HG03135 (cell line): ENCODE measurements around the gene LDLRAD3.

Source experiments
- ATAC-seq: cut with Tn5 transposase; IDR thresholded peaks from one replicate; pipeline ENCODE4 v1.9.1; 2021; ENCODE audit warnings: mild to moderate bottlenecking, moderate library complexity; ENCODE audit not compliant: unreplicated experiment

The LDLRAD3 gene

GRCh38 chr11:36071917-36072500, 128.1 kb downstream of the LDLRAD3 start:
- ATAC-seq: no peak

GRCh38 chr11:36073411-36074203, 129.7 kb downstream of the LDLRAD3 start:
- no peak for ATAC-seq

DNA sequence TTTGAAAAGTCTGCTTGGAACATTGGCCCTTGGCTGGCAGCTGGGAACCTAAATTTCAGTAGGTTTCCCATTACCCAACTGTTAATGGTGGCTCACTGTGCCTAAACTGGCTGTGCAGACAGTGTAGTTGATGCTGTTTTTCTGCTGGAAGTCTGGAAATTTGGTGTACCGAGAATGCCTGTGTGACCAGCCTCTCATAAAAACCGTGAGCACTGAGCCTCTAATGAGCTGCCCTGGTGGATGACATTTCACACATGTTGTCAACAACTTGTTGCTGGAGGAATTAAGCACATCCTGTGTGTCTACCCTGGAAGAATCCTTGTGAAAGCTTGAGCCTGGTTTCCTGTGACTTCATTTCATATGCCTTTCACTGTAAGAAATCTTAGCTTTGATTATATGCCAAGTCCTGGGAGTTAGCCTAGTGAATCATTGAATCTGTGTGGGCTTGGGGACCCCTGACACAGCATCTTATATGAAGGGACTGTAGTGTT, 131.1 kb downstream of the LDLRAD3 start:
- no peak for ATAC-seq

GRCh38 chr11:36077368-36077767, 133.5 kb downstream of the LDLRAD3 start:
- ATAC-seq: no peak

DNA sequence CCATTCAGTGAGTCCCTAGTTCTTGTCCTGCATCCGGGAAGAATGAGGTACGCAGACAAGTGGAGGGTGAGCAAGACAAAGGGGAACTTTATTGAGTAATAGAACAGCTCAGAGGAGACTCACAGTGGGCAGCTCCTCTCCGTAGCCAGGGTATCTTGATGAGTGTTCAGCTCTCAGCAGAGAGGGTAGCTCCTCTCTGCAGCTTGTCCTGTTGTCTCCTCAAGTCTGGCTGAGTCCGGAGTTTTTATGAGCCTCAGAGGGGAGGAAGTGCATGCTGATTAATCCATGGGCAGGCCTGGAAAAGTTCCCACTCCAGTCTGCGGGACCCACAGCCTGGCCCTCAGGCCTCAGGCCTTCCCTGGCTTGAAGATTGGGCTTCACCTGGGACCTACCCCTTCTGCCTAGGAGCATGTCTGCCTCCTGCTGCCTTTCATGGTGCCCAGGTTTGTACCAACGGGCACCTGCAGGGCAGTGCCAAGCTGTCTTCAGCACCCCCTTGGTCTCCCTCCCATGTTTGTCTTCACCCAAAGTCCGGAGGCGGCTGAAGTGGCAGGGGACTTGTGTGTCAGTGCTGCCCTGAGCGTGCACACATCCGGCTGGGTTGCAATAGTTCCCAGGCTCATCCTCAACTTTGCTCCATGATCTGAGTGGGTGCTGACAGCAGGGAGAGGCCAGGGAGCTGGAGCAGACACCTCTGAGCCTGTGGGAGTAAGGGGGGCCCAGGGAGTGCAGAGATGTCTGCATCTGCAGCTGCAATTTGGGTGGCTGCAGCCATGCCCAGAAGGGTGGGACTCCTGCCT, 134.2 kb downstream of the LDLRAD3 start:
- no peak for ATAC-seq

DNA sequence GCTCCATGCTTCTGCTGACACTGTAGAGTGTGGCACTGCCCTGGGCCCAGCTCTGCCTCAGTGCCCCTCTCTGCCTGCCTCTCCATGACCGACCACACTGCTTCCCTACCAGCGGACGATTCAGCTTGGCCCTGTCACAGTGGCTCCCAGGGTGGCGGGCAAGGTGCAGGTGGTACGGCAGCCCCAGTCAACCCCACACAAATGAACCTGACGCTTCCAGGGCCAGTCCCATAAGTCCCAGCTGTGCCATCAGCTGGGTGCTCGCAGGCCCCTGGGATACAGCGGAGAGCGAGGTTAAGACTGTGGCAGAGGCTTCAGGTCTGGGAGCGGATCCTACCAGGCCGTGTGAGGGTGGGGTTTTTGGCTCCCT, 134.8 kb downstream of the LDLRAD3 start:
- no peak for ATAC-seq

DNA sequence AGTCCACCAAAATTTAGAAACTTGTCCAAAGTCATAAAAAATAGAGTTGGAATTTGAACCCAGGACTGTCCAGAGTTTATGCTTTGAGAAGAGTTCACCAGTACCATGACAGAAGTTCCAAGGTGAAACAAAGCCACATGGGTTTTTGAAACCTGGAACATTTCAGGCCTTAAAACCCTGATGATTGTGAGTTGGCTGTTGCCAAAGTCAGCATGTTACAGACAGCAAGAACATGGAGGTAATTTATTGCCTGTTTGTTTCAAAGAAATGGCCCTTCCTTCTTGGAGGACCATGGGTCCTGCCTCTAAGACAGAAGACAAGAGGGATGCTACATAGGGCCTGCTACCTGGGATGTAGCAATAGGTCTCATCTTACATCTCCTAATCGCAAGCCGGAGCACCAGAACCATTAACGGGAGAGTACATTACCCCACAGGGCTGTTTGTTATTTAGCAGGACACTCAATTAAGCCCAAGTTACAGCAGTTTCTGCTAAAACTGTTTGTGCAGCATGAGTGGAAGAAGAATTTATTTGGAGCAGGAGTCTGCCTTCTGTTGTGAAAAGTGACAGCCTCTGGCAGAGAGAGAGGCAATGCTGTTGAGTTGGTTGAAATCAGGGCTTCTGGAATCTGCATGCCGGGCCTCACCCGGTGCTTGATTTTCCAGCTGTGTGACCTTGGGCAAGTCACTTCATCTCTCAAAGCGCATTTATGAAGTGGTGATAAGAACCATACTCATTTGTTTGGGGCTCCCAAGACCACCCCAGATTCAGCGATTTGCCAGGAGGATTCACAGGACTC, 136.2 kb downstream of the LDLRAD3 start:
- ATAC-seq: no peak

GRCh38 chr11:36081274-36081945, 137.5 kb downstream of the LDLRAD3 start:
- no peak for ATAC-seq

DNA sequence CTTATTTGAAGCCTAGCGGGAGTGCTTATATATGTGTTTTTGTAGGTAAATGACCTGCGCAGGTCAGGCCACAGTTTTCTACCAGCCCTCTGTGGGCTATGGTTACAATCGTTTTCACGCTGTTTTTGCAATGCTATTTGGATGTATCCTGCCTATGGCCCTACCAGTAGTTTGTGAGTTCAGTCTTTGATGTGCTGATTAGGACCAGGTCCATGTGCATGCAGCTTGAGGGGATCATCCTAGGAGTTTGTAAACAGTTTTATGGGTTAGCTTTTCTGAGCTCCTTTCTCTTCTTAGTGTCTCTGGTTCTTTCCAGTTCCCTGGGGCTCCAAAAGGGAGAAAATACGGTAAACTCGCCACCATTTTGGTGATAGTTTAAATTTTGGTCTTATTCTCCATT, 142.5 kb downstream of the LDLRAD3 start:
- ATAC-seq: no peak

DNA sequence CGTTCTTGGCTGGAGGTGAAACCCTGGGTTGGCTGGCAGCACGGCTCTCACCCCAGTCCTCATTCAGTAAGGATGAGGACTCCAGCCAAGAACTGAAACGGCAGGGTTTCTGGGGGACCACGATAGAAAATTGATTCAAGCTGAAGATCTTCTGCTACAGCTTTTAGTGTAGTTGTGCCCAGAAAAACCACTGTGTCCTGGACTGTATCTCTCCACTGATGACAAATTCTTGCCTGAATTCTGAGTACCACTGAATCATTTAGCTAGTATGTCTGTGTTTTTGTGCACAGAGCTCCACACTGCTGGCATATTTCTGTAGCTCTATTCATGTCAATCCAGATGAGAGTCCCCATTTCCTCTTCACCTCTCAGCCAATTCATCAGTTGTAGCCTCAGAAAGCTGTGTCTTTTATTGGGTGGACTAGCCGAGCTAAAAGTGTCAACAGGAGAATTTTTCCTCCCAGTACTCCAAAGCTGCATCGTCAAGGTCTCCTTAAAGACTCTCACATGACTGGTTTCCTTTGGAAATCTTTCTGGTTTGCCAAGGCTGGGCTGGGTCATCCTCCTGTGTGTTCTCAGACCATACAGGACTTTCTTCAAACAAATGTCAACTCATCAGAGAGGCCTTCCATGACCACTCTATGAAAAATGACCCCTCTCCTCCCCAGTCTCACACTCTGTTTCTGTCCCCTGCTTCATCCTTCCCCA, 144.6 kb downstream of the LDLRAD3 start:
- ATAC-seq: no peak

DNA sequence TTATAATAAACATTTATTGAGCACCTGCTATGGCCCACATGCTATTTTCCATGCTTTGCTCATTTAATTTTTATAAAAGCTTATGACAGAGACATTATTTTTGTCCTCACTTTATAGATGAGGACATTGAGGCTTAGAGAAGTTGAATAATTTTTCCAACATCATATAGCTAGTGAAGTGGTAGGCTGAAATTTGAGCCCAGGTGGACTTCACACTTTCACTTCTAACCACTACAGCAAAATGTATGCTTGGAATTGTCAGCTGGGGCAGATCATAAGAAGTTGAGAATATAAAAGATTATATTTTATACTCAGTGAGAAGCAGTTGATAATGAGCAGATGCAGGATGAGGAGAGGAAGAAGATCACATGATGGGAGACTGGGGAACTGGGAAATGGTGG, 146.1 kb downstream of the LDLRAD3 start:
- no peak for ATAC-seq

DNA sequence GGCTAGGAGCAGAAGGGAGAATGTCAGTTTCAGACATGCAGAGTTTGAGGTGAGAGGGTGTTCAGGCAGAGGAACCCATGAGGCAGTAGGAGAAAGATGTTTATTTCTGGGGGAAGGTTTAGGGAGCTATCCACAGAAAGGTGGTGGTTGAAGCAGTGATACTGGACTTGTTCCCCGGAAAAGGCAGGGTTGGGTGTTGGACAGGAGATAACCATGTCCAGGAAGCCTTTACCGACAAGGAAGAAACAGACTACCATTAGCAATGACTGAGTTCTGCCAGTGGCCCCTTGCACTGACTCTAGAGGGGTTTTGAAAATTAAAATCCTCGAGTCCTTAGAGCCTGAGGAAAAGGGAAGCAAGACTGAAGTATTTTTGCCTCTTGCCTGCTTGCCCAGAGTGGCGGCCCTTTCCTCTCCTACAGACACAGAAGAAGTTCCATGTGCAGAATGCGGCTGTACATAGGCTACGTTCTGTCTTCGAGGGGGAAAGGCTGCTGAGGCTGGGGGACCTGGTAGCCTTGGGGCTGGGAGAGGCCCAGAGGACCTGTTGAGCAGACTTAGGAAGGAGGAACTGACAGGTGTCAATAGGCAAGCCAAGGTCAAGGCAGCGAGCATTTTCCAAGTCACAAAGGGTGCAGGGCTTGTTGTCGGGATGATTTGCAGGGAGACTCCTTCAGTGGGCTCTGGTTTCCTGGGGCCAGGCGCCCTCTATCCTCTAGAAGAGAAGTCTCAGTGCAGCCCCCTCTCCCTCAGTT, 146.7 kb downstream of the LDLRAD3 start:
- no peak for ATAC-seq

- no peak for ATAC-seq
These were observed 147.5 kb downstream of the LDLRAD3 start for GRCh38 chr11:36091256-36091811.

DNA sequence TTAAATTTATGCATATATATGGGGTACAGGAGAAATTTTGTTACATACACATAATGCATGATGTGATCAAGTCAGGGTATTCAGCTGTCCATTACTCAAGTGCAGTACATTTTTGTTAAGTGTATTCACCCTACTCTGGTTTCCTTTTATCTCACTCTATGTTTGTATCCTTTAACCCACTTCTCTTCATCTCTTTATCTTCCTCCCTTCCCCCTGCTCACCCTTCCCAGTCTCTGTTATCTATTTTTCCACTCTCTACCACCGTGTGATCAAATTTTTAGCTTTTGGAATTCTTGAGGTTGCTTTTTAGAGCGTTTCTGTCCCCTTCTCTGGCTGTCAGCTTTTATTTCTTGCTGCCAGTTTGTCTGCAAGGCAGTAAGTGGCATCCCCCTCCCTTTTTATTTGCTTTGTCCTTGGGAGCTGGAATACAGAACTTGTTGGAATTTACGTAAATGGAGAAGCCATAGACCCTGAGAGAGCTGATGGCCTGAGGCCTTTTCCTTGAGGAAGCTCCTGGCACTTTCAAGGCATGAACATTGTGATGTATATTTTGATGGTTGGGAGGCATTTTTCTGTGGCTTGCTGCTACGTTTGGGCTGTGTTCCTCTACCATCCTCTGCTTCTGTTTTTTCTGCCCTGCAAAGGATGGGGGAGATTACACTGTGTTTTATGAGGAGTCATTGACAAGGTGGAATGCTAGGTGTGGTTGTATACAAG, 148.6 kb downstream of the LDLRAD3 start:
- no peak for ATAC-seq

DNA sequence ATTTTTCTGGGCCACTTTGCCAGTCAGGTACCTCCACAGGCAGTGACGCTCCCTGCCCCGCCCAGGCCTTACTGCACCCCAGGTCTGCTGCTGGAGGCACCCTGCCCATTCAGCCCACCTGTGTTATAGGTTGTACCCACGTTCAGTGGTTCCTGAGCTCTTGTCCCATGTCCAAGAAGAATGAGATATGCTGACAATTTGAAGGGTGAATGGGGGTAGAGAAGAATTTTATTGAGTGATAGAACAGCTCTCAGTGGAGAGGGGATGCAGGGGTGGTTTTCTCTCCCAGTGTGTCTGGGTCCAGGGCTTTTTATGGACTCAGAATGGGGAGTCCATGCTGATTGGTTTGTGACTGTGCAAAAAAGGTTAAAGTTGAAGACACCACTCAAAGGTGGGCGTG, 149.7 kb downstream of the LDLRAD3 start:
- ATAC-seq: no peak

- ATAC-seq: no peak
These were observed 150.3 kb downstream of the LDLRAD3 start for GRCh38 chr11:36094164-36094563.

GRCh38 chr11:36095716-36096115, 151.9 kb downstream of the LDLRAD3 start:
- no peak for ATAC-seq

- ATAC-seq: no peak
These were observed 153.4 kb downstream of the LDLRAD3 start for GRCh38 chr11:36097219-36097650.
